Activated T-cell treated with anti-CD3 and anti-CD28 coated beads, Interleukin-2, amount 50 U/mL, for 72 hours (primary cell): ENCODE measurements around the gene FGG. TPM values are rescaled to one million over a fixed set of nuclear protein-coding genes. Genes with fewer than 3 reads are reported as not detected.

Experiments used
- ATAC-seq, 2 donors: fragments of 150-1000 bp; cut with Tn5 transposase; replicated peaks in 1 of 2; 2 replicates each; pipeline ENCODE4 v1.10.0; 2021; ENCODE audit warnings: moderate library complexity in 2 of 2, mild to moderate bottlenecking in 1 of 2
- DNase-seq, 2 donors: peaks; one replicate each; pipeline ENCODE4 v3.0.0; 2021 to 2022; ENCODE audit warnings: mixed read lengths in 1 of 2
- H3K27ac Mint-ChIP-seq: one replicate; pipeline ENCODE4 v1.8.0; 2022; ENCODE audit warnings: mild to moderate bottlenecking, moderate library complexity, mixed read lengths
- H3K27me3 Mint-ChIP-seq: one replicate; pipeline ENCODE4 v1.8.0; 2022; ENCODE audit warnings: low read depth, mixed read lengths
- H3K36me3 Mint-ChIP-seq, 2 donors: one replicate each; pipeline ENCODE4 v1.8.0; 2022; ENCODE audit warnings: mixed read lengths in 2 of 2, mild to moderate bottlenecking in 1 of 2; ENCODE audit not compliant: insufficient read depth in 2 of 2
- H3K4me1 Mint-ChIP-seq: one replicate; pipeline ENCODE4 v1.8.0; 2022; ENCODE audit warnings: low read depth, mixed read lengths
- H3K4me3 Mint-ChIP-seq, 2 donors: one replicate each; pipeline ENCODE4 v1.8.0; 2022; ENCODE audit warnings: mild to moderate bottlenecking in 2 of 2, mixed read lengths in 2 of 2, moderate library complexity in 2 of 2
- H3K9me3 Mint-ChIP-seq, 2 donors: one replicate each; pipeline ENCODE4 v1.8.0; 2022; ENCODE audit warnings: mixed read lengths in 2 of 2
- total RNA-seq, 2 donors: library from RNA; stranded (reverse); gene quantifications; one replicate each; pipeline ENCODE4 v1.2.3, GENCODE V29; 2022

FGG gene
- total RNA-seq: not detected

DNA sequence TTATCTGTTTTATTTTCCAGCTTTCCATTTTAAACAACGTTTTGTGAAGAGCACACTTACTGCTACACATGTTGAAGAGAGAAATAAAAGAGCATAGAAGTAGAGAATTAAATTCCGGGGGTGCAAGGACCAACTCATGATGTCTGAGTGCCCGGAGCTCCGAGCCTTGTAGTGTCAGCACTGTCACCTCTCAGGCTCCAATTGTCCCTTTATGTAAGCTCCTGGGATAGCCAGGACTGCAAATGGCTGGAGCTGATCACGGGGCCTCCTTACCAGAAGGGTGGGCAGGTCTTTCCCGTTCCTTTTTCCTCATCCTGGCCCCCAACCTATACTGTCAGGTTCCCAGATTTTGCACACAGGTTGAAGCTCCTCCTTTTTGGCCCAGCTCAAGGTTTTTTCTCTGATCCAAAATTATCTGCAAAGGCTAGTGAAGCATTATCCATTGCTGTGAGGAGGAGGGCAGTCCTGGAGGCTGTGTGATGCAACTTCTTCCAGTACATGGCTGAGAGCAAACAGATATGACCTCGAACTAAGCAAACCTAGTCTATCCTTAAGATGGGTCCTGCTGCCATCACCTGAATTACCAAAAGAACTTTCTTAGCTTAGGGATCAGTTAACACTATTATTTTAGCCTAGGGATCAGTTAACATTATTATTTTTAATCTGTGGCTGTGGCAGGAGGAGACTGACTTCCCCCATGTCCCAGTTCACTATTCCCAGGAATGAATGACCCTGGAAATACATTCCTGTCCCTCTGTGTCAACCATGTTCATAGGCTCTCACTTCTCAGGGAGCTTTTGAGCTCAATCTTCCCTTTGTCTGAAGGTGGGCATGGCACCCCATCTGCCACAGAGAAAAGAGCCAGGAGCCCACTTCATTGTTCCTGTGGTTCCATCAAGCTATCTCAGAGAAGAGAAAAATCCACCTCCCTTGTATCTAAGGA lies at the start of gene FGG:
Gene FGG, minus strand, starts transcription at position 185 of the 943 bp plus-strand sequence. Its CDS starts 47 bp downstream, at position 138.
- ATAC-seq: no peak
- Mint-ChIP-seq H3K27me3 (peaks cover 6% of the 10 kb centered on the region), H3K27ac (no peak within 1 kb of the TSS), H3K36me3 (no peaks in the 10 kb centered on the region), H3K4me3 (no peak within 1 kb of the TSS), H3K9me3 (no peaks in the 10 kb centered on the region), H3K4me1 (peaks cover 12% of the 10 kb centered on the region)
- DNase-seq: no peak

- Mint-ChIP-seq H3K36me3 (no peaks in the 10 kb centered on the region), H3K27ac (no peak overlapping the region), H3K27me3 (peaks cover 5% of the 10 kb centered on the region), H3K9me3 (no peaks in the 10 kb centered on the region), H3K4me3 (no peak overlapping the region), H3K4me1 (no peaks in the 10 kb centered on the region)
- ATAC-seq: no peak
- no peak for DNase-seq
Observed at GRCh38 chr4:154660052-154660451, 47.6 kb upstream of the FGG start.

GRCh38 chr4:154658680-154659405 lies 46.4 kb upstream of the FGG start:
- H3K36me3 Mint-ChIP-seq: no peaks in the 10 kb centered on the region
- no peak for DNase-seq
- no peaks in the 10 kb centered on the region for H3K9me3 Mint-ChIP-seq
- H3K27ac Mint-ChIP-seq: no peak overlapping the region
- no peak for ATAC-seq
- H3K27me3 Mint-ChIP-seq: peaks cover 10% of the 10 kb centered on the region
- no peaks in the 10 kb centered on the region for H3K4me1 Mint-ChIP-seq
- H3K4me3 Mint-ChIP-seq: no peak overlapping the region

DNA sequence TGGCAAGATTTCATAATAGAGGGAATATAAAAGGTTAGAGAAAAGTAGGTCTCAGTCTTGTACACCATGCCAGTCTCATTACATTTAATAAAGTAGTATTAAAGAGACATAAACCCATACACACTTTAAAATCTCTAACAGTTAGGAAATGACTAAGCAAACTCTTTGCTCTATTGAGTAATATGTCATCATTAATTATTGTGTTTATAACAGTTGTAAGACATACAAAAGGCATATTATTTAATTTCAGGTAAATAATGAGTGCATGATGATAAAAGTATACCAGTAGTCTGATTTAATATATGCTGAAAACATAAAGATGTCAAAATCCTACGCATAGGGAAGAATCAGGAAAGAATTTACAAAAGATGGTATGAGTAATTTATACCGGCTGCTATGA lies 31.0 kb upstream of the FGG start:
- peaks cover under 1% of the 10 kb centered on the region for H3K27me3 Mint-ChIP-seq
- no peaks in the 10 kb centered on the region for H3K9me3 Mint-ChIP-seq
- ATAC-seq (no peak), DNase-seq (no peak)
- no peak overlapping the region for H3K27ac Mint-ChIP-seq
- H3K36me3 Mint-ChIP-seq: no peaks in the 10 kb centered on the region
- H3K4me1 Mint-ChIP-seq: no peaks in the 10 kb centered on the region
- no peak overlapping the region for H3K4me3 Mint-ChIP-seq

DNA sequence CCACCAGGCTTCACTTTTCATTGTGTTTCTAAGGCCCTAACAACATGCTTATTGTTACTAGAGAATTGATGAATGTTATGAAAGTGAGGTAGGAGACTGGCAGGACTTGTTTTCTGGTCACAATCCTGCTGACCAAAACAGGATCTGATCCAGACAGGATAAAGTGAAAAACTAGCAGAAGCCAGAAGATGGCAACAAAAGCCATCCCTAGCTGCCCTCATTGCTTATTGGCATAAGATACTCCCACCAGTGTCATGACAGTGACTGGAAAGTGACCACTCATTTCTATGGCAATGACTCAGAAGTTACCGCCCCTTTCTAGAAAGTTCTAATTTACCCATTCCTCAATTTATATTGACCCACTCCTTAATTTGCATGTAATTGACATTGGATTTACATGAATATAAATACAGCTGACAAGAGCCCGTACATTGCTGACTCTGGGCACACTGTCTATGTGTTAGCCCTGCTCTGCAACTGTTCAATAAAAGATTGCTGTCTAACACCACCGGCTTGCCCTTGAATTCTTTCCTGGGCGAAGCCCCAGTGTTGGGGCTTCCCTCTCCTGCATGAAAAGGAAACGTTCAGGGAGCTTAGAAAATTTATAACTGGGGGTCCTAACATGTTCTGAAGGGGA lies 30.0 kb upstream of the FGG start:
- H3K4me1 Mint-ChIP-seq: no peaks in the 10 kb centered on the region

GRCh38 chr4:154640999-154641398 lies 28.5 kb upstream of the FGG start:
- DNase-seq: no peak
- Mint-ChIP-seq H3K27me3 (peaks cover 12% of the 10 kb centered on the region), H3K9me3 (no peaks in the 10 kb centered on the region), H3K36me3 (no peaks in the 10 kb centered on the region), H3K4me3 (no peak overlapping the region), H3K27ac (no peak overlapping the region), H3K4me1 (no peaks in the 10 kb centered on the region)
- ATAC-seq: no peak

More for the DNA sequence above, 30.0 kb upstream of the FGG start:
- DNase-seq (no peak), ATAC-seq (no peak)
- Mint-ChIP-seq H3K27me3 (peaks cover 10% of the 10 kb centered on the region), H3K36me3 (no peaks in the 10 kb centered on the region), H3K4me3 (no peak overlapping the region), H3K27ac (no peak overlapping the region), H3K9me3 (no peaks in the 10 kb centered on the region)

DNA sequence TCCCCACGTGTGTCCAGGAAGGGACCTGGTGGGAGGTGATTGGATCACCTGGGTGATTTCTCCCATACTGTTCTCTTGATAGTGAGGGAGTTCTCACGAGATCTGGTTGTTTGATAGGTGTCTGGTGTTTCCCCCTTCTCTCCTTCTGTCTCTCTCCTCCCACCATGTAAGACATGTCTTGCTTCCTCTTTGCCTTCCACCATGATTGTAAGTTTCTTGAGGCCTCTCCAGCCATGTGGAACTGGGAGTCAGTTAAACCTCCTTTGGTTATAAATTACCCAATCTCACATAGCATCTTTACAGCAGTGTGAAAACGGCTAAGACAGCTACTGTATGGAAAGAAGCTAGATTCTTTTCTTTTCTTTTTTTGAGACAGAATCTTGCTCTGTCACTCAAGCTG lies 21.6 kb upstream of the FGG start:
- Mint-ChIP-seq H3K27ac (no peak overlapping the region), H3K36me3 (no peaks in the 10 kb centered on the region), H3K4me3 (no peak overlapping the region), H3K4me1 (no peaks in the 10 kb centered on the region), H3K9me3 (no peaks in the 10 kb centered on the region), H3K27me3 (peaks cover 26% of the 10 kb centered on the region)
- ATAC-seq: no peak
- DNase-seq: no peak

DNA sequence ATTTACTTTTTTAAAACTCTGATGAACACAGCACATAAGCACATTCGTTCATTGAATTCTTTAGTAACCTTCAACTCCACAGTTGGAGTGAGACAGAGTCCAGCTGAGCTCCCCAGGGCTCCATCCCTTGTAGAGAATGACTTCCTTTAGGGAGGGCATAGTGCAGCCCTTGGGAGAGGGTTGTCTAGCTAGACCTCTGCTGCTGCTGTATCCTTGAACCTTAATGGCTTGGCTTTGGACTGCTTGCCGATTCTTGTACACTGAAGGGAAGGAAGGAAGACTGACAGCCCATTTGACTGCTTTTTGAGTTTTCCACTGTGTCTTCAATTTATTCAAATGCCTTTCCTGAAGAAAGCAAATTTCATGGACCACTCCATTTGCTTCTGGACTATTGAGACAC lies 19.4 kb upstream of the FGG start:
- H3K4me1 Mint-ChIP-seq: no peaks in the 10 kb centered on the region
- no peak overlapping the region for H3K27ac Mint-ChIP-seq
- ATAC-seq (no peak), DNase-seq (no peak)
- no peak overlapping the region for H3K4me3 Mint-ChIP-seq
- no peaks in the 10 kb centered on the region for H3K36me3 Mint-ChIP-seq
- peaks cover 15% of the 10 kb centered on the region for H3K27me3 Mint-ChIP-seq
- no peaks in the 10 kb centered on the region for H3K9me3 Mint-ChIP-seq

GRCh38 chr4:154630324-154630723 lies 17.9 kb upstream of the FGG start:
- Mint-ChIP-seq H3K27ac (no peak overlapping the region), H3K27me3 (peaks cover 21% of the 10 kb centered on the region), H3K36me3 (no peaks in the 10 kb centered on the region), H3K4me1 (no peaks in the 10 kb centered on the region), H3K9me3 (no peaks in the 10 kb centered on the region), H3K4me3 (no peak overlapping the region)
- no peak for ATAC-seq
- no peak for DNase-seq

GRCh38 chr4:154626793-154627484 lies 14.5 kb upstream of the FGG start:
- Mint-ChIP-seq H3K36me3 (no peaks in the 10 kb centered on the region), H3K4me3 (peak overlapping the region; percentile 30 to 53), H3K27ac (no peak overlapping the region), H3K27me3 (peaks cover 29% of the 10 kb centered on the region), H3K9me3 (no peaks in the 10 kb centered on the region), H3K4me1 (no peaks in the 10 kb centered on the region)
- peak; percentile 74 to 78 for DNase-seq
- ATAC-seq: peak; percentile 96 to 99

- peaks cover 25% of the 10 kb centered on the region for H3K27me3 Mint-ChIP-seq
- ATAC-seq (no peak), DNase-seq (no peak)
- no peak overlapping the region for H3K27ac Mint-ChIP-seq
- H3K36me3 Mint-ChIP-seq: no peaks in the 10 kb centered on the region
- H3K4me1 Mint-ChIP-seq: no peaks in the 10 kb centered on the region
- H3K4me3 Mint-ChIP-seq: no peak overlapping the region
- no peaks in the 10 kb centered on the region for H3K9me3 Mint-ChIP-seq
Observed at GRCh38 chr4:154625971-154626370, 13.5 kb upstream of the FGG start.

GRCh38 chr4:154623995-154624394 lies 11.5 kb upstream of the FGG start:
- no peaks in the 10 kb centered on the region for H3K9me3 Mint-ChIP-seq
- no peak for DNase-seq
- H3K4me1 Mint-ChIP-seq: no peaks in the 10 kb centered on the region
- no peak for ATAC-seq
- no peak overlapping the region for H3K4me3 Mint-ChIP-seq
- no peaks in the 10 kb centered on the region for H3K36me3 Mint-ChIP-seq
- no peak overlapping the region for H3K27ac Mint-ChIP-seq
- H3K27me3 Mint-ChIP-seq: peaks cover 14% of the 10 kb centered on the region

GRCh38 chr4:154623436-154623835 lies 11.0 kb upstream of the FGG start:
- H3K27ac Mint-ChIP-seq: no peak overlapping the region
- ATAC-seq: no peak

More at GRCh38 chr4:154623436-154623835, 11.0 kb upstream of the FGG start:
- Mint-ChIP-seq H3K9me3 (no peaks in the 10 kb centered on the region), H3K27me3 (peaks cover 14% of the 10 kb centered on the region), H3K4me3 (no peak overlapping the region), H3K4me1 (no peaks in the 10 kb centered on the region), H3K36me3 (no peaks in the 10 kb centered on the region)
- DNase-seq: no peak
